ENCODE measurements around the gene TTYH1.
A peak's percentile ranks its signal among the peaks of the same experiment; 100 is the strongest.
"Not testable (repeated sequence)": the region's sequence is repeated elsewhere in the genome, so short reads cannot be mapped to it uniquely, and the experiment has no call there.

Gene TTYH1

GRCh38 chr19:54446349-54446748 is 31.1 kb downstream of the TTYH1 start:
- not testable (repeated sequence) for DNase-seq

- no peak for DNase-seq
Observed at GRCh38 chr19:54448040-54448773, 32.9 kb downstream of the TTYH1 start.

- DNase-seq, result peak; percentile 69
Observed at GRCh38 chr19:54448774-54449700, 33.8 kb downstream of the TTYH1 start, which contains the start of gene LENG8. TSS of gene LENG8 (plus strand) at chr19:54449199. CDS start at chr19:54451345, 2,146 bp downstream.

- no peak for DNase-seq
Observed at GRCh38 chr19:54449701-54450069, 34.4 kb downstream of the TTYH1 start.

- DNase-seq, result no peak
Observed at GRCh38 chr19:54451331-54451871, 36.1 kb downstream of the TTYH1 start.

GRCh38 chr19:54451997-54452396 is 36.7 kb downstream of the TTYH1 start:
- DNase-seq, result no peak

- DNase-seq, result no peak
Observed at GRCh38 chr19:54452626-54453025, 37.4 kb downstream of the TTYH1 start.

GRCh38 chr19:54453921-54454780 is 38.9 kb downstream of the TTYH1 start:
- no peak for DNase-seq

- no peak for DNase-seq
Observed at GRCh38 chr19:54454781-54455675, 39.8 kb downstream of the TTYH1 start.

- no peak for DNase-seq
Observed at GRCh38 chr19:54455786-54456422, 40.6 kb downstream of the TTYH1 start.

- no peak for DNase-seq
Observed at GRCh38 chr19:54456423-54457373, 41.4 kb downstream of the TTYH1 start.

GRCh38 chr19:54457773-54458647 is 42.7 kb downstream of the TTYH1 start:
- DNase-seq, result no peak

- DNase-seq, result no peak
Observed at GRCh38 chr19:54458648-54459281, 43.5 kb downstream of the TTYH1 start.

GRCh38 chr19:54459282-54460229 is 44.3 kb downstream of the TTYH1 start:
- no peak for DNase-seq

- no peak for DNase-seq
Observed at GRCh38 chr19:54460230-54461005, 45.2 kb downstream of the TTYH1 start.

- no peak for DNase-seq
Observed at GRCh38 chr19:54461210-54461609, 45.9 kb downstream of the TTYH1 start.

Data from SIG-M5 (cell line).